AG04450 (cell line): ENCODE data around the gene SHLD2. TPM values are rescaled to one million over a fixed set of nuclear protein-coding genes. Genes with fewer than 3 reads are reported as not detected.

Experiments used
- CTCF ChIA-PET: fragments of 300-600, 350-600 bp; formaldehyde crosslinking; extraction: SDS; loops from one replicate; lab custom pipeline; 2022; ENCODE audit warnings: antibody characterized with exemption, inconsistent platforms; lab: Charles Lee
- POLR2A ChIA-PET: fragments of 350-600 bp; formaldehyde crosslinking; extraction: SDS; loops from one replicate; lab custom pipeline; 2021; ENCODE audit warnings: antibody characterized with exemption, inconsistent platforms; lab: Yijun Ruan, JAX
- DNase-seq: peaks from one replicate; pipeline ENCODE4 v3.0.0-alpha.2; 2011; ENCODE audit warnings: low read depth, low spot score
- H3K27ac ChIP-seq: one replicate; pipeline ENCODE4 v1.5.1; 2012; ENCODE audit warnings: low read depth, low read length, control low read depth
- H3K27me3 ChIP-seq: one replicate; pipeline ENCODE4 v1.6.0; 2012; ENCODE audit warnings: low read length; ENCODE audit not compliant: control insufficient read depth, insufficient read depth
- H3K4me3 ChIP-seq: 2 replicates; pipeline ENCODE4 v1.5.1; 2011; ENCODE audit warnings: mild to moderate bottlenecking, low read depth, low read length, control low read depth
- H3K9me3 ChIP-seq: 2 replicates; pipeline ENCODE4 v1.5.1; 2012; ENCODE audit warnings: low read length; ENCODE audit not compliant: control insufficient read depth, insufficient read depth
- polyA plus RNA-seq: library from polyadenylated mRNA; depleted of rRNA; stranded (reverse); fragments of >200 nt; gene quantifications from 2 replicates; pipeline ENCODE4 v1.2.3, GENCODE V29; 2011
- TF ChIP-seq, protein P1 (sequence below): IDR thresholded peaks from 2 replicates; pipeline ENCODE4 v1.5.1; 2011; ENCODE audit warnings: low read depth, low read length, control low read depth, inconsistent platforms

SHLD2 gene
- polyA plus RNA-seq, 1 experiment, result 24.2 TPM

DNA sequence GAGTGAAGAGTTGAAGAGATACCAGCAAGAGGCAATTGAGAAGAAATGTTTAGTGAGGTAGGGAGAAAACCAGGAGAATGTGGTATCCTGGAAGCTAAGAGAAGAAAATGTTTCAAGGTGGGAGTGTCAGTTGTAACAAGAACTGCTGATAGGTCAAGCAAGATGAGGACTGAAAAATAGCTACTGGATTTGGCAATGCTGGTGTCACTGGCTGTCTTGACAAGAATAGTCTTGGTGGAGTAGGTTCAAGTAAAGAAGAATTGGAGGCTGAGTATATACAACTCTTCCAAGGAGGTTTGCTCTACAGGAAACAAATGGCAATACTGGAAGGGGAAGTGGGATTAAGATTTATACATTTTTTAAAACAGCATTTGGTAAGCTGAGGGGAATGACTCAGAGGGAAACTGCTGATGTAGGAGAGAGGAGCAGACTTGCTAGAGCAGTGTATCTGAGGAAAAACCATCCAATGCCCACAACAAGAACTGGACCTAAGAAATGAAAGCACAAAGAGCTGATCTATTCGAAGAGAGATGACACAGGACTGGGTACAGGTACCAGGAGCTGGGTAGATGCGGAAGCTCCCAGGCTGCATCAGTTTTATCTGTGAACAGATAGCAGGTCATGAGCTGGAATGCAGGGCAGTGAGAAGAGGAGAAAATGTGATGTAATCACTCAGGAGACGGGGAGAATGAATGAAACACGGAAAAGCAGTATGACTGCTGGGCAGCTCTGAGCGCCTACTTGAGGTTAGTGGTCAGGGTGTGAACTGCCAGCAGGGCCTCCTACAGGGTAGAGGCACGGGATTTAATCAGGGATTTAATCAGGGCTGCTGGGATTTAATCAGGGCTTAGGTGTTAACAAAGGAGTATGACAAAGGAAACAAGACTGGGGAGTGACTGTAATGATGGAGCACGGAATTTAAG, 40.4 kb upstream of the SHLD2 start:
- Histone ChIP-seq H3K27ac (peak overlapping the region; percentile 79), H3K4me3 (no peak overlapping the region; the same call in 1 of the 2 replicates), H3K27me3 (no peaks in the 10 kb centered on the region), H3K9me3 (no peaks in the 10 kb centered on the region)
- TF ChIP-seq, protein P1, sequence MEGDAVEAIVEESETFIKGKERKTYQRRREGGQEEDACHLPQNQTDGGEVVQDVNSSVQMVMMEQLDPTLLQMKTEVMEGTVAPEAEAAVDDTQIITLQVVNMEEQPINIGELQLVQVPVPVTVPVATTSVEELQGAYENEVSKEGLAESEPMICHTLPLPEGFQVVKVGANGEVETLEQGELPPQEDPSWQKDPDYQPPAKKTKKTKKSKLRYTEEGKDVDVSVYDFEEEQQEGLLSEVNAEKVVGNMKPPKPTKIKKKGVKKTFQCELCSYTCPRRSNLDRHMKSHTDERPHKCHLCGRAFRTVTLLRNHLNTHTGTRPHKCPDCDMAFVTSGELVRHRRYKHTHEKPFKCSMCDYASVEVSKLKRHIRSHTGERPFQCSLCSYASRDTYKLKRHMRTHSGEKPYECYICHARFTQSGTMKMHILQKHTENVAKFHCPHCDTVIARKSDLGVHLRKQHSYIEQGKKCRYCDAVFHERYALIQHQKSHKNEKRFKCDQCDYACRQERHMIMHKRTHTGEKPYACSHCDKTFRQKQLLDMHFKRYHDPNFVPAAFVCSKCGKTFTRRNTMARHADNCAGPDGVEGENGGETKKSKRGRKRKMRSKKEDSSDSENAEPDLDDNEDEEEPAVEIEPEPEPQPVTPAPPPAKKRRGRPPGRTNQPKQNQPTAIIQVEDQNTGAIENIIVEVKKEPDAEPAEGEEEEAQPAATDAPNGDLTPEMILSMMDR, result peak; percentile 54
- DNase-seq, result peak; percentile 39
- ChIA-PET CTCF (interaction anchor here (0.6 to 1.7 kb wide), 8 partner anchors 14 to 116 kb away, joined by 3 to 7 read pairs (median 3); no protein-coding TSS in a partner anchor), POLR2A (interaction anchor here (1.0 kb wide), 1 partner anchor 84 kb away, joined by 4 read pairs; no protein-coding TSS in a partner anchor)

DNA sequence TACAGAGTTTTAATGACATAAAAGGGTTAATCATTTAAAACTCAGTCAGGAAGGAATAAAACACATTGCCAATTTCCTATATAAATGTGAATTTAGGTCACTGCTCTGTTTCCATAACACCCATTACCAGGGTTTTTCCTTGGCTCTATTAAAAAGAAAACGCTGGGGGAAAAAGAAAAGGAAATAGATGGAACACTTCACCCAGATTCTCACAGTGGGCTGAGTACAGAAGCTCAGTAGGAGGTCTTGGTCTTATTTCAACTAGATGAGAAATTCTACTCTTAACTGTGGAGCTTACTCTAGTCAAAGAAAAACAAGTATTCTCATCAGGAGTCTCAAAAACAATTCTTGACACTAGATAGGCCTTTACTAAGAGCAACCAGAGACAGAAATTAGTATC, 36.8 kb upstream of the SHLD2 start:
- Histone ChIP-seq H3K9me3 (no peaks in the 10 kb centered on the region), H3K4me3 (no peak overlapping the region), H3K27ac (no peak overlapping the region), H3K27me3 (no peaks in the 10 kb centered on the region)
- CTCF ChIA-PET, result no interaction called here
- DNase-seq, result no peak
- POLR2A ChIA-PET, result no interaction called here
- TF ChIP-seq, protein P1, result no peak

DNA sequence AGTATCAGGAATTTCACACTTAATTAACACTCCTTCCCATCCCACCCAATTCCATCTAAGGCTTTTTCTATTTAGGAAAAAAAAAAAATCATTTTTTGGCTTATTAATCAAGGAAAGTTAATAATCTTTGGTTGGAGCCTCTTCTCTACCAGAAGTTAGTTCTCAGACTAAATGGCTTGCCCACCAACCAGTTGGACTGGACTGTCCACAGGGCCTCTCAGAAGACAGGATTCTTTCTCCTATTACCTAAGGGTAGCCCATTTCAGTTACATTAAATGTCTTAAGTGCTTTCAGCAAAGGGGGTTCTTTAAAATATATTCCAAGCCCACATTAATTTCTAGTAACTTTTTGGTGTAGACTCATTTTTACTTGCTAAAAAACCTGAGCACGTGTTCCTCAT, 35.6 kb upstream of the SHLD2 start:
- no peak overlapping the region for H3K4me3 ChIP-seq
- DNase-seq, result no peak
- no peaks in the 10 kb centered on the region for H3K27me3 ChIP-seq
- POLR2A ChIA-PET, result no interaction called here
- H3K27ac ChIP-seq, result no peak overlapping the region
- CTCF ChIA-PET, result no interaction called here
- TF ChIP-seq, protein P1, result no peak
- no peaks in the 10 kb centered on the region for H3K9me3 ChIP-seq

DNA sequence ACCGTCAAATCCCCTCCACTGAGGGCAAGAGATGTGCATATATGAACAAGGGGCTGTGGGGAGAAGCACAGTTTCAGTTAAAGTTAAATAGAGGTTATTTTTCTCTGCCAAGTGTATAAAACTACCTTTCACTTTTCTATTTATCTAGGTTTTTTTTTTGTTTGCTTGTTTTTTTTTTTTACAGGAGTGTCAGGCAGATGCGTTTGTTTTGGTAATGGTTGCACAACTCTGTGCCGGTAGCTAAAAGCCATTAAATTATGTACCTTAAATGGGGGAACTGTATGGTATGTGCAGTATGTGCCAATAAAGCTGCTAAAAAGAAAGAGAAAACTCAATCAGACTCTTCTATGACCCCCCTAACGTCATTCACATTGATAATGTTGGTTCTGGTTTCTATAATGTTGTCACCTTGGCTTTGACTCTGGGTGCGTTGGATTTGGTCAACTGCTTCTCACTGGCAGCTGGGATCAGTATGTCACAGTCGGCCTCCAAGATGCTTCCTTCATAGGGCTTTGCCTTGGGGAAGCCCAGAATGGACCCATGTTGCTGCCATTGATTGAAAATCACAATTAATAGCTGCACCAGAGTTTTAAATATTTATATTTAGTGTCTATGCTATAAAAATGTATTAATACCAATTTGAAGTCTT, 34.6 kb upstream of the SHLD2 start:
- ChIA-PET POLR2A (no interaction called here), CTCF (interaction anchor here (0.7 kb wide), 1 partner anchor 120 kb away, joined by 3 read pairs; no protein-coding TSS in a partner anchor)
- Histone ChIP-seq H3K9me3 (no peaks in the 10 kb centered on the region), H3K27me3 (no peaks in the 10 kb centered on the region), H3K27ac (no peak overlapping the region), H3K4me3 (no peak overlapping the region)
- no peak for DNase-seq
- TF ChIP-seq, protein P1, result no peak

DNA sequence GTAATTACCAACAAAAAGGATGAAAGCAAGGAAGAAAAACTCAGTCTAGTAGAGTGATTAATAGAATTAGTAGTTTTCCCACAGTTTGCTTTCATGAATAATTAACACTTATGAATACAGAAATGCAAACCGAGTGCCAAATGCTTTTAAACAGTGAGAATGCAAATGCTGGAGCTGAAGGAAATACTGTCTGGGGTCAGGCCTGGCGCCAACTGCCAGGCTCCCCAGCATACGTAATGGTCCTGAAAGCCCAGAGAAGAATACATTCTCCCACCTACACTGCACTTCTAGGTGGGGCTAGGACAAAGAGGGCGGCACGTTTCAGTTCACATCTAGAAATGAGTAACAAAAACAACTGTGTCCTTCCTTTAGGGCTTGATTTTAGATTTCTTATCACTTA, 30.4 kb upstream of the SHLD2 start:
- no peak overlapping the region for H3K27ac ChIP-seq
- POLR2A ChIA-PET, result no interaction called here
- no peaks in the 10 kb centered on the region for H3K27me3 ChIP-seq
- DNase-seq, result no peak
- CTCF ChIA-PET, result interaction anchor here (0.6 kb wide), 1 partner anchor 98 kb away, joined by 7 read pairs; no protein-coding TSS in a partner anchor
- TF ChIP-seq, protein P1, result no peak
- no peaks in the 10 kb centered on the region for H3K9me3 ChIP-seq
- no peak overlapping the region for H3K4me3 ChIP-seq
